Activated CD8-positive, alpha-beta T cell treated with anti-CD3 and anti-CD28 coated beads, Interleukin-2, amount 10 ng/mL, durations not matched to agents 7 days and 5 days (primary cell): ENCODE data around the gene SLC36A3. TPM values are rescaled to one million over a fixed set of nuclear protein-coding genes. Genes with fewer than 3 reads are reported as not detected.

ENCODE experiments used
- ATAC-seq: fragments of 150-1000 bp; cut with Tn5 transposase; one replicate; pipeline ENCODE4 v1.10.0; 2021; ENCODE audit warnings: moderate library complexity
- CTCF ChIA-PET: fragments of 350-600 bp; sonication (Branson Sonifier 250); formaldehyde crosslinking; loops from one replicate; lab custom pipeline; 2021; ENCODE audit warnings: antibody characterized with exemption; lab: Charles Lee
- POLR2A ChIA-PET: fragments of 350-600 bp; sonication (Branson Sonifier 250); formaldehyde crosslinking; loops from one replicate; lab custom pipeline; 2021; ENCODE audit warnings: antibody characterized with exemption; lab: Charles Lee
- DNase-seq: peaks from one replicate; pipeline ENCODE4 v3.0.0-alpha.2; 2020
- H3K27ac Mint-ChIP-seq: one replicate; pipeline ENCODE4 v1.8.0; 2021; ENCODE audit warnings: mild to moderate bottlenecking, mixed read lengths
- H3K27me3 Mint-ChIP-seq: one replicate; pipeline ENCODE4 v1.8.0; 2021; ENCODE audit warnings: low read depth, mixed read lengths
- H3K36me3 Mint-ChIP-seq: one replicate; pipeline ENCODE4 v1.8.0; 2021; ENCODE audit warnings: low read depth, mixed read lengths
- H3K4me1 Mint-ChIP-seq: one replicate; pipeline ENCODE4 v1.8.0; 2021; ENCODE audit warnings: low read depth, mixed read lengths
- H3K4me3 Mint-ChIP-seq: one replicate; pipeline ENCODE4 v1.8.0; 2021; ENCODE audit warnings: mild to moderate bottlenecking, mixed read lengths
- H3K9me3 Mint-ChIP-seq: one replicate; pipeline ENCODE4 v1.8.0; 2022; ENCODE audit warnings: mixed read lengths; ENCODE audit not compliant: insufficient read depth
- total RNA-seq, 2 experiments: library from RNA; stranded (reverse); gene quantifications; one replicate each; pipeline ENCODE4 v1.2.3, GENCODE V29; 2021

Gene SLC36A3
- not detected for total RNA-seq

- ChIA-PET POLR2A (no interaction called here), CTCF (no interaction called here)
- Mint-ChIP-seq H3K4me3 (no peak within 1 kb of the TSS), H3K4me1 (no peaks in the 10 kb centered on the region), H3K27me3 (peaks cover 32% of the 10 kb centered on the region), H3K27ac (no peak within 1 kb of the TSS), H3K36me3 (no peaks in the 10 kb centered on the region), H3K9me3 (no peaks in the 10 kb centered on the region)
- no peak for DNase-seq
- no peak for ATAC-seq
Observed at GRCh38 chr5:151303666-151304065, at the start of gene SLC36A3. SLC36A3 (minus strand) TSS chr5:151303766; CDS start chr5:151303354, 412 bp downstream.

GRCh38 chr5:151351671-151352070, 48.1 kb upstream of the SLC36A3 start:
- POLR2A ChIA-PET, result no interaction called here
- Mint-ChIP-seq H3K9me3 (no peaks in the 10 kb centered on the region), H3K27ac (no peak overlapping the region)

DNA sequence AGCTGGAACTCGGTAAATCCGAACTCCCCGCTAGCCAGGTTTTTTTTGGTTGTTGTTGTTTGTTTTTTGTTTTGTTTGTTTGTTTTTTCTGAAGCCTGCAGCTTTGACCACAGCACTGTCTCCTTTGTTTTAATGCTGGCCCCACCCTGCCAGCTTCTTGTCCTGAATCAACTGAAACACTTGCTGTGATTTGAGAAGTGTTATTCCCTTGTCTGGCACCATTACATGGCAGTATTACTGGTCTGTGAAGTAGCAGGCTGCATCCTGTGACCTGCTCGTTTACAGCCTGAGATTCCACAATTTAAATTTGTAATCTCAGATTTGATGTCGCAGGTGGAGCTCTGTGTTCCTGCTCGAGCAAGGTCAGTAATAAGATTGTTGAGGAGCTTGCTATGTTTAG, 45.2 kb upstream of the SLC36A3 start:
- Mint-ChIP-seq H3K9me3 (no peaks in the 10 kb centered on the region), H3K4me1 (no peaks in the 10 kb centered on the region), H3K27me3 (peaks cover 27% of the 10 kb centered on the region), H3K27ac (no peak overlapping the region), H3K36me3 (no peaks in the 10 kb centered on the region), H3K4me3 (no peak overlapping the region)
- no peak for ATAC-seq
- ChIA-PET POLR2A (interaction anchor here (1.1 kb wide), 1 partner anchor 9 kb away, joined by 5 read pairs; no protein-coding TSS in a partner anchor), CTCF (no interaction called here)
- DNase-seq, result no peak

More at GRCh38 chr5:151351671-151352070, 48.1 kb upstream of the SLC36A3 start:
- CTCF ChIA-PET, result no interaction called here
- Mint-ChIP-seq H3K4me3 (no peak overlapping the region), H3K4me1 (no peaks in the 10 kb centered on the region), H3K27me3 (peaks cover 25% of the 10 kb centered on the region), H3K36me3 (no peaks in the 10 kb centered on the region)
- no peak for ATAC-seq
- no peak for DNase-seq

GRCh38 chr5:151347369-151347768, 43.8 kb upstream of the SLC36A3 start, which contains the start of gene SLC36A2:
SLC36A2 (minus strand) TSS chr5:151347559; CDS start chr5:151347460, 99 bp downstream.
- Mint-ChIP-seq H3K9me3 (no peaks in the 10 kb centered on the region), H3K4me1 (no peaks in the 10 kb centered on the region), H3K27ac (no peak within 1 kb of the TSS), H3K36me3 (no peaks in the 10 kb centered on the region), H3K27me3 (peaks cover 27% of the 10 kb centered on the region), H3K4me3 (no peak within 1 kb of the TSS)
- DNase-seq, result no peak
- CTCF ChIA-PET, result no interaction called here
- no peak for ATAC-seq
- POLR2A ChIA-PET, result no interaction called here

GRCh38 chr5:151345808-151346478, 42.4 kb upstream of the SLC36A3 start:
- ChIA-PET POLR2A (no interaction called here), CTCF (no interaction called here)
- ATAC-seq, result no peak
- H3K36me3 Mint-ChIP-seq, result no peaks in the 10 kb centered on the region
- DNase-seq, result no peak
- peaks cover 29% of the 10 kb centered on the region for H3K27me3 Mint-ChIP-seq
- no peaks in the 10 kb centered on the region for H3K9me3 Mint-ChIP-seq
- no peak overlapping the region for H3K27ac Mint-ChIP-seq
- H3K4me3 Mint-ChIP-seq, result no peak overlapping the region
- H3K4me1 Mint-ChIP-seq, result no peaks in the 10 kb centered on the region

GRCh38 chr5:151345187-151345807, 41.7 kb upstream of the SLC36A3 start:
- ATAC-seq (no peak), DNase-seq (no peak)
- Mint-ChIP-seq H3K4me3 (no peak overlapping the region), H3K36me3 (no peaks in the 10 kb centered on the region), H3K27ac (no peak overlapping the region), H3K4me1 (no peaks in the 10 kb centered on the region), H3K9me3 (no peaks in the 10 kb centered on the region), H3K27me3 (peaks cover 31% of the 10 kb centered on the region)
- POLR2A ChIA-PET, result no interaction called here
- CTCF ChIA-PET, result no interaction called here

DNA sequence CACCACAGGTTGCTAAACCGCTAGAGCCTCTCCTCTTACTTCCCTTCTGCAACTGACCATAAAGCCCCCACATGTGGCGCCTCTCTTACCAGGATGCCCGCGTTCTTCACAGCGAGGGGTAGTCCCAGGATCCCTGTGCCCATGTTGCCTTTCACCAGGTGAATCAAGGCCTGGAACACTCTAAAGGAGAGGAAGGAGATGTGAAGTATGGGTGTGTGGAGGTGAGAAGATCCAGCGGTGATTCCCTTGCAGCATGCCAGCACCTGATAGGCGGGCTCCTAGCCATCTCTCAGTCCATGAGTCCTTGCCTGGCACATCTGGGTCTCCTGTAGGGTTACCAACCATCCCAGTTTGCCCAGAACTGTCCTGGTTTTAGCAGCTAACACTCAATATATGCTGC, 40.5 kb upstream of the SLC36A3 start:
- POLR2A ChIA-PET, result no interaction called here
- Mint-ChIP-seq H3K27me3 (peaks cover 36% of the 10 kb centered on the region), H3K9me3 (no peaks in the 10 kb centered on the region), H3K4me1 (no peaks in the 10 kb centered on the region), H3K4me3 (no peak overlapping the region), H3K36me3 (no peaks in the 10 kb centered on the region), H3K27ac (no peak overlapping the region)
- DNase-seq, result no peak
- CTCF ChIA-PET, result no interaction called here
- no peak for ATAC-seq

- Mint-ChIP-seq H3K4me1 (peaks cover 4% of the 10 kb centered on the region), H3K9me3 (no peaks in the 10 kb centered on the region), H3K36me3 (no peaks in the 10 kb centered on the region), H3K4me3 (no peak overlapping the region), H3K27me3 (peaks cover 32% of the 10 kb centered on the region), H3K27ac (no peak overlapping the region)
- POLR2A ChIA-PET, result no interaction called here
- DNase-seq, result no peak
- CTCF ChIA-PET, result no interaction called here
- ATAC-seq, result no peak
Observed at GRCh38 chr5:151340004-151340403, 36.4 kb upstream of the SLC36A3 start.

DNA sequence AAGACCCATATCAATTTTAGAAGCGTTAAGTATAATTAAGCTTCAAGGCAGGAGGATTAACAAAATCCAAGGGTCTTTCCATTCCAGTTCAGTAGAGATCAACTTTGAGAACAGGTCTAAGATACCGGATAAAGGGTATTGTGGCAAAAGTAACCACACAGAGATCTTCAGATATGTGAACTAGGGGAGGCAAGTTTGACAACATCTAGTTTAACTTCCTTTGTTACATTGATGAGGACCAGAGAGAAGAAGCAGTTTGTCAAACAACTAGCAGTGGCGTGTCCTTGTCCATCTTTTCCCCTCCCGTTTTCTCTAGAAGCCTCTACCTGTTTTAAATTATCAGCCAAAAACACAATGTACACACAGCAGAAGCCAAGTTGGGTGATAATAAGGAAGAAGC, 35.2 kb upstream of the SLC36A3 start:
- ChIA-PET CTCF (no interaction called here), POLR2A (no interaction called here)
- H3K27ac Mint-ChIP-seq, result no peak overlapping the region
- DNase-seq, result no peak
- ATAC-seq, result peak; percentile 33
- no peak overlapping the region for H3K4me3 Mint-ChIP-seq
- peaks cover 27% of the 10 kb centered on the region for H3K27me3 Mint-ChIP-seq
- no peaks in the 10 kb centered on the region for H3K36me3 Mint-ChIP-seq
- H3K9me3 Mint-ChIP-seq, result no peaks in the 10 kb centered on the region
- H3K4me1 Mint-ChIP-seq, result peaks cover 4% of the 10 kb centered on the region

- H3K4me1 Mint-ChIP-seq, result no peaks in the 10 kb centered on the region
- CTCF ChIA-PET, result interaction anchor here (3.3 kb wide), 1 partner anchor 16 kb away, joined by 9 read pairs; no protein-coding TSS in a partner anchor
- POLR2A ChIA-PET, result no interaction called here
- ATAC-seq (no peak), DNase-seq (no peak)
- no peak overlapping the region for H3K27ac Mint-ChIP-seq
- no peaks in the 10 kb centered on the region for H3K9me3 Mint-ChIP-seq
- H3K27me3 Mint-ChIP-seq, result peaks cover 3% of the 10 kb centered on the region
- no peak overlapping the region for H3K4me3 Mint-ChIP-seq
- H3K36me3 Mint-ChIP-seq, result no peaks in the 10 kb centered on the region
Observed at GRCh38 chr5:151332857-151333256, 29.3 kb upstream of the SLC36A3 start.

GRCh38 chr5:151328734-151329133, 25.2 kb upstream of the SLC36A3 start:
- Mint-ChIP-seq H3K4me3 (no peak overlapping the region), H3K27ac (no peak overlapping the region), H3K36me3 (no peaks in the 10 kb centered on the region), H3K27me3 (no peaks in the 10 kb centered on the region), H3K4me1 (no peaks in the 10 kb centered on the region), H3K9me3 (no peaks in the 10 kb centered on the region)
- no peak for DNase-seq
- POLR2A ChIA-PET, result no interaction called here
- ATAC-seq, result no peak
- CTCF ChIA-PET, result no interaction called here

- H3K4me1 Mint-ChIP-seq, result no peaks in the 10 kb centered on the region
- CTCF ChIA-PET, result no interaction called here
Observed at GRCh38 chr5:151327585-151327984, 24.0 kb upstream of the SLC36A3 start.

More at GRCh38 chr5:151327585-151327984, 24.0 kb upstream of the SLC36A3 start:
- POLR2A ChIA-PET, result no interaction called here
- Mint-ChIP-seq H3K4me3 (no peak overlapping the region), H3K9me3 (no peaks in the 10 kb centered on the region), H3K27ac (no peak overlapping the region), H3K36me3 (no peaks in the 10 kb centered on the region), H3K27me3 (no peaks in the 10 kb centered on the region)
- DNase-seq, result no peak
- ATAC-seq, result no peak
